ENCODE data around the gene CROCC2.

CROCC2 gene

DNA sequence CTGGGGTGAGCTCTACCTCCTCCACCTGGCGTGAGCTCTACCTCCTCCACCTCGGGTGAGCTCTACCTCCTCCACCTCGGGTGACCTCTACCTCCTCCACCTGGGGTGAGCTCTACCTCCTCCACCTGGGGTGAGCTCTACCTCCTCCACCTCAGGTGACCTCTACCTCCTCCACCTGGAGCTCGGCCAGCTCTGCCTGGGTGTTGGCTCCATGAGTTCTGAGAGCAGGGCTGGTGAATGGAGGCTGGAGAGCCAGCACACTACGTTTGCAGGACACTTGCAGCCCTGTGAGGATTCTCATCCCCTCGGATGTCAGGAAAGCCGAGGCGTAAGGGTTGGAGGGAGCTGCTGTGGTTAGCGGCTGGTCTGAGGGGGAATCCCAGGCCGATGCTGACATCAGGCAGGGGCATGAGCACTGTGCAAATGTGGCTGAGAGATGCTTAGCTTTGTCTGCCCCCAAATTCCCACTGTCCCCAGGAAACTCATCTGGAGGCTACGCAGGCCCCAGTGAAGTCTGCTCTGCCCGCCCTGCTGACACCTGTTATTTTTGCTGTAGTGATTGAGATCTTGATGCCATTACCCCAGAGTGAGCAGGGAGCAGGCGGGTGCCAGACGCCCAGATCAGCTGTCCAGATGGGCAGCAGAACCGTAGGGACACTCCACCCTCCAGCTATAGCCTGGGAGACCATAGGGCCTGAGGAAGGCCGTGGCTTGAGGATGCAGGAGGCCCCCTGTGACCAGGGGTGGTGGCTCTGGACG is 3.3 kb downstream of the CROCC2 start:
- no peak for DNase-seq

GRCh38 chr2:240911641-240912265 is 5.6 kb downstream of the CROCC2 start:
- no peak for DNase-seq

GRCh38 chr2:240912878-240913809 is 7.0 kb downstream of the CROCC2 start:
- no peak for DNase-seq

DNA sequence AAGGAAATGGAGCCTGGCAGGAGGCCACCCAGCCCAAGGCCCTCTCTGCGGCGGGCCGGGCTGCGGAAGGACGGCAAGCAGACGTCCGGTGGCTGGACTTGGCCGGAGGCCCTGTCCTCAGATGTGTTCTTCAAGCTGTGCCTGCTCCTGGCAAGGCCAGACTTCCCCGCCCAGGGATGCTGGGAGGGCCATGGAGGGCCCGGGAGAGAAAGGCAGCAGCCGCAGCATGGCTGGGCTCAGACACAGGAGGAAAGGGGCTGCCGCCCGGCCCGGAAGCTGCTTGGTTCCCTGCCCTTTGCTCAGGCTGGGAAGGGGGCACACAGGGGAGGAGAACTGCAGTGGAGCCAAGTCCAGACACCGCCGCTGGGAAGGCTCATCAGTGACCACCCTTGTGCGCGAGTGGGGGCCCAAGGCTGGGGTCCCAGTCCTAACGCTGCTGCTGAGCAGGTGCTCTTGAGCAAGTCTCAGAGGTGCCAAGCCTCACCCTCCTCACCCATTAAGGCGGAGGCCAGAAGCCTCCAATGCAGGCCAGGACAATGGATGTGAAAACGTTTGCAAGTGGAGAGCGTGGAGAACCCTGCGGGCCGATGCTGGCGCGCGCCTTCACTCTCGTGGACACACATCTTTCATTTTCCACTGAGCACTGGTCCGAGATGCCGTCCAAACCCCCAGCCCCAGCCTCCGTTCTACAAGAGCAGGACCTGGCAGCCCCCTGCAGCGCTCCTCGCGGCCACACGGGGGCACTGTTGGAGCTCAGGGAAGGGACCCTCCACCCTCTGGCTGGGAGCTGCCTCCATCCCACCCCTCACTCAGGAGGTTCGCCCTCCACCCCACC is 7.9 kb downstream of the CROCC2 start:
- peak; percentile 50 for DNase-seq

DNA sequence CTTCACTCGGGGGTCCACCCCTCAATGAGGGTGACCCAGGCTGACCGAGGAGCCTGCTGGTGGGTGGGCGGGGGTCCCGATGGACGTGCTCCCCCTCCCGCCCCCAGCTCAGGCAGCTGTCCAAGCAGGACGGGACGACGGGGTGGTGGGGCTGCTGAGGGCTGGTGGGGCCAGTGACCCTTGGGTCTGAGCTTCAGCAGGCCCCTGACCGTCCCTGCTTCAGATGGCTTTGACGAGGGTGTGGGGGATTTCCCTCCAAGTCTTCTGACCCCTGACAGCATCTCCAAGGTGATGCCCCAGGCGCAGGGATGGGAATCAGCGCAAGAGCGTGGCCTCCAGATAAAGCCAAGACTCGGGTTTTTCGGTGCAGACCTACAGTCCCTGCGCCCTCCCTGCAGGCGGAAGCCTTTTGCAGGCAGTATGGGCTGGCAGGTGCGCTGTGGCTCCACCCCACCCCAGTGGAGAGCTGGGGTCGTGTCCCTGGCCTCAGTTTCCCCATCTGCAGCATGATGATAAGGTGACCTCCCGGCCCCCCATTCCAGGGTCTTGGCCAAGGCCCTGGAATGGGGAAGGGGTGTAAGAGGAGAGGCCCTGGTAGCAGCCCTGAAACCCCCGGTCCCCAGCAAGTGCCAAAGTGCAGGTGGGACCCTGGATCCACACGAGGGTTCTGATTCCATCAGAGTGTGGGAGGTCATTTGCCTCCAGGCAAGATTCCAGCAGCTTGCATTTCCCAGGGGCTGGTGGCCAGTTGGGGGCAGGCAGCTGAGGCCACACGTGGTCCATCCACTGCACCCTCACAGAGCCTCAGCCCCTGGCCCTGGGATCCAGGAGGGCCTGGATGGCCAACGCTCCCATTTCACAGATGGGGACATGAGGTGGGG is 8.7 kb downstream of the CROCC2 start:
- no peak for DNase-seq

DNA sequence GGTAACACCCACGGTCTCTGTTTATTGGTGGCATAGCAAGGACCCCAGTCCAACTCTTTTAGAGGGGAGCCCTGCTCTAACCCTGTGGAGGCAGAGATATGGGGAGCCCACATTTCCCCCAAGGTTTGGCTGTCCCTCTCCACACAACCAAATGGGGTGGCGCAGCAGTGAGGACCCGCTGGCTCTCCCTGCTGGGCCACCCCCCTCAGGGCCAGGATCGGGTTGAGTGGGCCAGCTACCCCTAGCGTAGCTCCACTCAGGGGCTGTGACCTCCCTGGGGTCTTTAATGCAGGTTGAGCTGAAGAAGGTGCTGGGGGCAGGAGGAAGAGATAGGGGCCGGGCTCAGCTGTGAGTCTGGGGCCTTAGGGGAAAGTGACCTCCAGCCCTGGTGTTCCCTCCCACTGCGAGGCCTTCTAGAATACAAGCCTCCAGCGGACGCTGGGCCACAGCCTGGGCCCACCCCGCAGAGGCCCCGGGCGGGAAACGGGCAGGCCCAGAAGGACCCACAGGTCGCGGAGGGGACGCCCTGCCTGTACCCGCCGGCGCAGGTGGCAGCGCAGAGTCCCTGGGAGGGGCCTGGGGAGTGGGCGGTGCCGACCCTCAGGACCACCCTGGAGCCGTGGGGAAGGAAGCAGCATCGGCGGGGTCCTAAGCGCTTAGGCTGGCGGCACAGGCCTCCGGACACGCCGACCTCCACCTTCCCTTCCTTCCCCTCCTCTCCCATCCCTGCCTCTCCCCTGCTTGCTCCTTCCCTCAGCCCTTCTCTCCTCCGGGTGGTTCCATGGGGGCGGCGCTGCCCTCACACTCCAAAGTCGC is 9.6 kb downstream of the CROCC2 start:
- DNase-seq = no peak

DNA sequence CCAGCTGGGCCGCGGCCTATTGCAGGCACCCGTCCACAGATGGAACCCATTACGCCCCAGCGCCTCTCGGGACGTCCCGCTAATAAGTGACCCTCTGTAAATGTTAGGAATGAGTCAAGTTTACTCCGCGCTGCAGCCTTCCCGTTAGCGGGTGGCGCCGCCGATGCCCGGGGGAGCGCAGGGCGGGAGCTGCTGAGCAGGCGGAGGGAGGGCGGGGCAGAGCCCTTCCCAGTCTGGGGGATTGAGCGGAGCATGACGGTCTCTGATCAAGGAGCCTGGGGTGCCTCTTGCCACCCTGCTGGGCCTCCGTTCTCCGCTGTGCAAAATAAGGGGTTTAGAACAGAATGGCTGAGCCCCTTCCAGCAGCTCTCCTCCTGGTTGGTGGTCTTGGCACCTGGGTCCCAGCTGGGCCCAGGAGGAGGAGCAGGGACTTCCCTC is 10.5 kb downstream of the CROCC2 start:
- DNase-seq = no peak

- no peak for DNase-seq
Measured at GRCh38 chr2:240917009-240917683, 11.0 kb downstream of the CROCC2 start.

DNA sequence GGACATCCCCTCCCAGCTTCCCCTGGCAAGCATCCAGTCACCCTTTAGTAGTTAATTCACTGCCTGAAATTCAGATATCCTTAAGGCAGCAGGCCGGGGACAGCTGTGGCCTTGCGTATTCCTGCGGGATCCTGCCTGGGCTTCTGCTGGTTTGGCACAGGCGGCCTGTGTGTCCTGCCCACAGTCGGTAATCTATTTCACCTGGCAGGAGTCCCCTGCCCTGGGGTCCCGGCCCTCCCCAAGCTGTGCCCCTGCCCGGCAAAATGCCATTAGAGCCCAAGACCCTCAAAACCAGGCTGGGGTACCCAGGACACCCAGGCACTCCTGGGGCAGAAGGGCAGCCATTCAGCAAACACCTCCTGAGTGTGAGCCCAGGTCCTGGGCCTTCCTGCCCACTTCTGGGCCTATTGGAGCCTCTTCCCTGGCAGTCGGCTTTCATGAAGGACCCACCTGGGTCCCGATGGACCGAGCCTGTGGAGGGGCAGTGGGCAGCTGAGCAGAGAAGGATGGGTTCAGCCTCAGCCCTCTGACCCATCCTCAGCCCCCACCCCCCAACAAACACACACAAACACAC is 11.6 kb downstream of the CROCC2 start:
- no peak for DNase-seq

DNA sequence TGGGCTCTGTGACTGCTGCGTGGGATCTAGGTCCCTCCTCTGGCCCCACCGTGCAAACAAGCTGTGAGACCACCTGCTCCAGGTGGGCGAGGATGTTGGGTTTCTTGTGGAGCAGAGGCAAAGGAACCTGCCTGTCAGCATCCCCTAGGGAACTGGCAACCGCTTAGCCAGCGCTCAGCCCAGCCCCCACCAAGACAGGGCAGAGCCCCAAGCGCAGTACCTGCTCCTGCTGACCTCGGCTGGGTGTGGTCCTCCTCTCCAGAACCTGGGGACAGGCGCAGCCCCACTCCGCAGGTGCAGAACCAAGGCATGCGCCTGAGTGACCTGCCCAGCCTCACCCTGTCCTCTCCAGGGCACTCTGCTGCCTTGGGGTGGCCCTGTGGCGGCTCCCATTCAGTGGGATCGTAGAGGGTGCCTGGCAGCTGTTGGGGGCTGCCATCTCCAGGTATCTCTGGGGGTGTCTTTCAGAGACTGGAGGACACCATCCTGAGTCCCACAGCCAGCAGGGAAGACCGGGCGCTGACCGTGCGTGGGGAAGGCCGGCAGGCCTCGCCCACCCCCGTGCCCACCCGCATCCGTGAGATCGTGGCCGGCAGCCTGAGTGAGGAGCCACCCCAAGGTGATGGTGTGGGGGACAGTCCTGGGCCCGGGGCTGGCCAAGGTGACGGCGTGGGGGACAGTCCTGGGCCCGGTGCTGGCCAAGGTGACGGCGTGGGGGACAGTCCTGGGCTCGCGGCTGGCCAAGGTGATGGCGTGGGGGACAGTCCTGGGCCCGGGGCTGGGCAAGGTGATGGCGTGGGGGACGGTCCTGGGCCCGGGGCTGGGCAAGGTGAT is 12.3 kb downstream of the CROCC2 start:
- no peak for DNase-seq

GRCh38 chr2:240919161-240919781 is 13.1 kb downstream of the CROCC2 start:
- DNase-seq = no peak

- DNase-seq = no peak
Measured at GRCh38 chr2:240919786-240920782, 13.9 kb downstream of the CROCC2 start.

- DNase-seq = no peak
Measured at GRCh38 chr2:240920783-240921231, 14.7 kb downstream of the CROCC2 start.

DNA sequence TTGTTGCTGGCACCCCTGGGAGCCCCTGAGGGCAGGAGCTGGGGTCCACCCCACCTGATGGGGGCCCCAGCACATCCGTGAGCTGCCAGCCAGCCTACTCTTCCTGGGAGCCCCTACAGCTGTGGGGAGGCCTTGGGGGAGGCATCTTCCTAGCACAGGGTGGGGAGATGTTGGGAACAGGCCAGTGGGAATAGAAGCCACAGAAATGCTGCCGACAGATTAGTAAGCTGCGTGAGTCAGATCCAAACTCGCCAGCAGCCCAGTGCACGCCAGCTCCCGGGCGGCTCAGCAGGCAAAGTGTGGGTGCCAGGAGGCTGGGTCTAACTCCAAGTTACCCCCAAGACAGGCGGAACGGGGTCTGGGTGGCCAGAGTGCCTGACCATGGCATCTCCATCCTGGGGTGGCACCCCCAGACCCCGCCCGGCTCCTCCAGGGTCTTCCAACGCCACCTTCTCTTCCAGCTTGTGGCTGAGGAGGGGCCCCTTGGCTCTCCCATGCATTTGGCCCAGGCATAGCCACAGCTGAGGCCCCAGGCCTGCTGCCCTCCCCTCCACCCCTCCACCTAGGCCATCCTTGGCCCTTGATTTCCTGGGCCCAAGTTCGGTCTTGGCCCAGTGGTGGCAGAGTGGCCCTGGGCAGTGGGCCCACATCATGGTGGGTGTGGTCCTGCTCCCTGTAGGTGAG is 15.3 kb downstream of the CROCC2 start:
- no peak for DNase-seq

DNA sequence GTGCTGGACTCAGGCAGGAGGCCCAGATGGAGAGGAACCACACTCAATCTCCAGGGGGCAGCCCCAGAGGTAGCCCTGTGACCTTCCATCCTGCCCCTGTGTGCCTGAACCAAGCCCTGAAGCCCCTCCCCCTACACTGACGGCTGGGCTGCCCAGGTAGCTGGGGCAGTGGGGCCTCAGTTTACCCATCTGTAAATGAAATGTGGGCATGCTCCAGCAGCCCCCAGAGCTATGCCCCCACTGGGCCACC is 15.8 kb downstream of the CROCC2 start:
- DNase-seq = no peak

- DNase-seq = no peak
Measured at GRCh38 chr2:240922245-240922981, 16.3 kb downstream of the CROCC2 start.
